GM18508 (cell line): ENCODE results near the gene CSRNP2.
"Not testable (repeated sequence)": the region's sequence is repeated elsewhere in the genome, so short reads cannot be mapped to it uniquely, and the experiment has no call there.

Source experiments
- ATAC-seq: cut with Tn5 transposase; IDR thresholded peaks from one replicate; pipeline ENCODE4 v1.9.1; 2021; ENCODE audit warnings: moderate number of reproducible peaks; ENCODE audit not compliant: insufficient read depth, unreplicated experiment

Gene CSRNP2

DNA sequence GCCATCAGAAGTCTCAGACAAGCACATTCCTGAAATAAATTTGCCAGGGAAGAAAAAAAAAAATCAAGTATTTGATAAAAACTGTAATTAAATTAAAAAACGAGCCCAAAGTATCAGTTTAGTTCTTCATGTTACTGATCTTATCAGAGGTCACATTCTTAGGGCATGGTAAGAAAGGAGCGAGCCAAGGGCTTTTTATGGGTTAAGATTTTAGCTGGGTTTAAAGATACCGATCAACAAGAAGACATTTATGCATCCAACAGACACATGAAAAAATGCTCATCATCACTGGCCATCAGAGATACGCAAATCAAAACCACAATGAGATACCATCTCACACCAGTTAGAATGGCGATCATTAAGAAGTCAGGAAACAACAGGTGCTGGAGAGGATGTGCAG lies 5.0 kb downstream of the CSRNP2 start:
- not testable (repeated sequence) for ATAC-seq

DNA sequence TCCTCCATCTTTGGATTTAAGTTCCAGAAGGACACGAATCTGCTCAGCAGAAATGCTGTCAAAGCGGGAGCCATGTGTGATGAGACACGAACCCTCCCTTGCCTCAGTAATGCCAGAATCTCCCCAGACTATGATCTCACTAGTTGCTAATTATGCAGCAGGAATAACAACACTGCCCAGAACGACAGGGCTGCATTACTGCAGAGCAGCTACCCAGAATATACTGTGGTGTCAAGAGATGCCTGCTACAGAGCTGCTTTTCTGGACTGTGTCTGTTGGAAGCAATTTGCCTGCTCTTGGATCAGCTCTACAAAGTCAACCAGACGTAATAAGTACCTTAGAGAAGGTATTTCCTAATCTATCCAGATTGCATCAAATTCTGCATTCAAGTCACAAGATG lies 5.5 kb downstream of the CSRNP2 start:
- ATAC-seq: no peak

DNA sequence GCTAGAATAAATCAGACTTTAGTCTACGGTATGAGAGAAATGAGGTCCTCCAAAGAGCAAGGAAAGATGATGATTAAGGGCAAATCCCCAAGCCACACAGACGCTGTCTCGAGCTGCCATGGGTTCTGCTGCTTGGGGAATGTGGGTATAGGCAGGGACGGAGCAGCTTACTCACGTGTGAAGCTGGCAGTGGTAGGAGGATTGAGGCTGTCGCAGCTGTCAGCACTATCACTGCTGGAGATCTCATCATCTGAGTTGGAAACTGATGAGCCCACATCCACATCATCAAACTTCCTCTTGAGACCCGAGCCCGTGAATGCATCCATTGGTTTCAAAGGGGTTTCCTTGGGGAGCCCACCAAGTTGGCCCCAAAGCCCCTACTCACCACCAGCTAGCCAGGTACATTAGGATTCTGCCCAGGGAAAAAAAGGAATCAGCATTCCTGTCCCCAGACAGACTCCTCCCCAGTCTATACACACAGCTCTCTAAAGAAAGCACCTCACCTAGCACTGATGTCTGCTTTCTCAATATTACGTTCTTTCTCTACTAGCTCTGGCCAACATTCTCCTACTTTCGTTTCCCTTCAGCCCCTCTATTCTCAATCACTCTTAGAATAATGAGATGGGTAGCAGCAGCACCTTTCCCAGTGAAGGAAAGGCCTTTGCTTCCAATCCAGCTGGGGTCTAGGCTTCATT lies 7.0 kb downstream of the CSRNP2 start:
- ATAC-seq: no peak

DNA sequence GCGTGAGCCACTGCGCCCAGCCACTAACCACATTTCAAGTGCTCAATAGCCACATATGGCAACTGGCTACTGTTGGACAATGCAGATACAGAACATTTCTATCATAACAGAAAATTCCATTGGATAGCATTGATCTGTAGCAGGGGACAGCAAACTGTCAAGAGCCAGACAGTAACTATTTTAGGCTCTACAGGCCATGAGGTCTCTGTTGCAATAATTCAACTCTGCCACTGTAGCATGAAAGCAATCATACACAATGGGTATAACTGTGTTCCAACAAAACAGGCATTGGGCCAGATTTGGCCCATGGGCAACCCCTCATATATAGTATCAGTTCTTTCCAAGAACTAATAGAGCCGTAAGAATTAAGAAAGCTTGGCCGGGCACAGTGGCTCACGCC lies 8.0 kb downstream of the CSRNP2 start:
- no peak for ATAC-seq

DNA sequence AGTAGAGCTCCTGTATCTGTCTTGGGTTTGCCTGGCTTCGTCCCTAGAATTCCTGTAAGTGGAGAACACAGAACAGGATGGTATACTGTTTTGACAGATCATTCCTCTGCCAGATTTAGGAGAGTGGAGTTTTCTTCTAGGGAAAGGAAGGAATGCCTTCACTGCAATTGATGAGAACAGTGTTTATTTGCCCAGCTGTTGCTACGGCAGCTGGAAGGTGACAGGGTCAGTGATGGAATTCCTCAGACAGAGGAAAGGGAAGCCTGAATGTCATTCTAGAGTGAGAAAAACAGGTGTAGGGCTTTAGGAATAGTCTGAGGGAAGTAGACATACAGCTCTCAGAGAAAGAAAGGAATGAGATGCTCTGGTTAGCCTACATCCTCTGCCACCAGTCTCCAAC lies 11.7 kb downstream of the CSRNP2 start:
- no peak for ATAC-seq

DNA sequence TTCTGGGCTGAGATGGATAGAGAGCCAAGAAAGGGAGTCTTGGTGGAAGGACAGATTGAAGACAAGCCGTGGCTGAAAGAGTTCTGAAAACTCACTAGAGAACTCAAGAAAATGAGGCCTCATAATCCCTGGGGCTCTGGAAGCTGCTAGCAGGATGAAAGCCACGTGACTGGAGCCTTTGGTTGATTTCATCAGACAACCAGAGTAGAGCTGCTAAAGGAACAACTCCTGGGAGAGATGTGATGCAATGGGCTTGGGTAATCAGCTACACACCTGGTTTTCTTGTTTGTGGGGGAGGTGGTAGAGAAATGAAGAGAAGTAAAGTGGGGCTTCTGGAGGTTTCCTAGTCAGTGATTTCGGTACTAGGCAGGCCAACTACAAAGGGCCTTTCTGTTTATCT lies 13.4 kb downstream of the CSRNP2 start:
- ATAC-seq: no peak

DNA sequence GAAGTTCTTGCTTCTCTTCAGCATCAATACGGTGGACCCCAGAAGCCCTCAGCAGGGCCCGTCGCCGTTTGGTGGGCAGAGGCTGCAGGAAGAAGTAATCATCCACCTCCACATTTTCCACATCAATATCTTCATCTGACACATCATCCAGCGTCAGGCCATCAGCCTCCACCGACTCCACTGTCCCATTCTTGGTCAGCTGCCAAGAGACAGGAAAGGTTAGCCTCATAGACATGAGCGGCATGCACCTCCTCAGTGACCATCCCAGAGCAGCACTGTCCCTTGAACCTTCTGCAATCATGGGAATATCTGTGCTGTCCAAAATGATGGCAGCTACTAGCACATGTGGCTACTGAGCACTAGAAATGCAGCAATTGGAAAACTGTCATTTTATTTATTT lies 15.6 kb downstream of the CSRNP2 start:
- no peak for ATAC-seq

DNA sequence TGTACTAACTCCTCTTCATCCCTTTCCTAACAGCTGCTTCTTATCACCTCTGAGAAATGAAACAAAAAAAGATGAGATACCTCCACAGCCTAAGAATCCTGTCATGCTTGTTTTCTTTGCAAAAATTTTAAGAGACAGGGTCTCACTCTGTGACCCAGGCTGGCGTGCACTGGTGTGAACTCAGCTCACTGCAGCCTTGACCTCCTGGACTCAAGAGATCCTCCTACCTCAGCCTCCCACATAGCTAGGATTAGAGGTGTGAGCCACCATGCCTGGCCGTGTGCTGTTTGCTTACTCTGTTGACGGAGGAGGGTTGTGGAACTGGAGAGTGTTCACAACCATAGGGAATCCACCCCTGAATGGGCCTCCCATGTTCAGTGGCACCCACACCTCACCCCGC lies 16.2 kb downstream of the CSRNP2 start:
- no peak for ATAC-seq

DNA sequence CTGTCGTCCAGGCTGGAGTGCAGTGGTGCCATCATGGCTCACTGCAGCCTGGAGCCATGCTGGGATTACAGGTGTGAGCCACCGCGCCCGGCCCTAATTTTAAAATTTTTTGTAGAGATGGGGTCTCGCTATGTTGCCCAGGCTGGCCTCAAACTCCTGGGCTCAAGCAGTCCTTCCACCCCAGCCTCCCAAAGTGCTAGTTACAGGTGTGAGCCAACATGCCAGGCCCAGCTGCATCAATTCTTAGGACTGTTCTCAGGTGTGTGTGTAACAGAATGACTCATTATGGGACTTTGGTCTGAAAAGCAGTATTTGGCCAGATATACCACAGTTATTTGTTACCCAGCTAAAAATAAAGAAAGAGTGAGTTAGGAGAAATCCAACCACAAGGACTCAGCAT lies 17.9 kb downstream of the CSRNP2 start:
- ATAC-seq: no peak

DNA sequence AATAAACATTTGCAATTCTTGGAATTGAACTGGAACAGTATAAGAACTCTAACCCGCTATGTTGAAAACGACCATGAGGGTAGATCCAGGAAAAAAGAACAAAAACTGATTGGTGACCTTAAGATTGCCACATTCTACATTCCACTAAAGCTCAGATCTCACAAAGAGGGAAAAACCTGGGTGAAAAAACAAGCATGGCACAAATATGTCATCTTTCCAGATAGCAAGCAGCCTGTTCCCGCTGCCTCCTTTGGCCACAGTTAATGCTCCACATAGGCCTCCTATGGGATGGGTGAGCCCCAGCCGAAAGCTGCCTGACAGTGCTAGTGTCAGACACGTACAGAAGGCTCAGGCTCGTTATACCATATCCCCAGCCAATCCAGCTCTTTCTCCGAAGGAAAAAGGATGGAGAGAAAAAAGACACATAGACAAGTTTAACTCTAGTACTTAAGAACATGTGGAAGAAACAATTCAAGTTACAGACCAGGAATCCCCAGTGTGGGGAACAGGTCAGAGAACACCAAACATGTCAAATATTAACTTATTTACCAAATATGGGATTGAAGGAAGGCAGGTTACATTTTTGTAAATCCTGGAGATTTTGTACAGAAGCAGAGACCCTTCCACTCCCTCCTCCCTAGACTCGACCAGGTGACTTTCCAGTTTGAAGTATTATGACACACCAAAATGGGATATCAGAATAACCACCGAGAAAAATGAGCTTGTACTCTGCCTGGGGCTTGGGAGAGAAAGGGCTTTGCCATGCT lies 20.6 kb downstream of the CSRNP2 start:
- ATAC-seq: no peak

DNA sequence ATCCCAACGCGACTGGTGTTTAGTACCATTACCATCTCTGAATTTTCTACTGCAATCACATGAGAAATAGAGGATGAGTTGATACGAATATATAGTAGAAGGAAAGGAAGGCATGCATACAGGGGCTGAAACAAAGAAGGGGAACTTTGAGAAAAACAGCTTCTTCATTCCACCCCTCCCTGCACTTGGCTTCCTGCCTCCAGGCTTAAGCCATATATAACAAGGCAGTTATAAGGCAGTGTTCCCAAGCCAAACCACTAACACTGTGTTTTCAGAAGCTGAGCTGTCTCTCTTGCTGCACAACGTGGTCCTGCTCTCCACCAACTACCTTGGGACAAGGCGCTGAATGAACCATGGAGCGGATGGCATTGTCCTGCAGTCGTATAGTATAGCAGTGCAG lies 24.3 kb downstream of the CSRNP2 start:
- no peak for ATAC-seq

DNA sequence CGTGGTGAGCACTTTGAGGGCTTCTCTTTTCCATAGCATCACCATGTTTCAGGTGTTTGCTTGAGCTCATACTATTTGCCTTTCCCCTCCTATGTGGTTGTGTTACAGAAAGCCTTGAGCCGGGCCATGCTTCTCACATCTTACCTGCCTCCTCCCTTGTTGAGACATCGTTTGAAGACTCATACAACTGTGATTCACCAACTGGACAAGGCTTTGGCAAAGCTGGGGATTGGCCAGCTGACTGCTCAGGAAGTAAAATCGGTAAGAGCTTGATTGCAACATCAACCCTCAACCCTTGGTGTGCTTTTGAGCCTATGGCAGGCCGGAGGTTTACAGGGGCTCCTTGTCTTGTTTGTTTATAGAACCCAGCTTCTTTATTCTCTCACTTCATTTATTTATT lies 27.2 kb downstream of the CSRNP2 start:
- ATAC-seq: no peak

DNA sequence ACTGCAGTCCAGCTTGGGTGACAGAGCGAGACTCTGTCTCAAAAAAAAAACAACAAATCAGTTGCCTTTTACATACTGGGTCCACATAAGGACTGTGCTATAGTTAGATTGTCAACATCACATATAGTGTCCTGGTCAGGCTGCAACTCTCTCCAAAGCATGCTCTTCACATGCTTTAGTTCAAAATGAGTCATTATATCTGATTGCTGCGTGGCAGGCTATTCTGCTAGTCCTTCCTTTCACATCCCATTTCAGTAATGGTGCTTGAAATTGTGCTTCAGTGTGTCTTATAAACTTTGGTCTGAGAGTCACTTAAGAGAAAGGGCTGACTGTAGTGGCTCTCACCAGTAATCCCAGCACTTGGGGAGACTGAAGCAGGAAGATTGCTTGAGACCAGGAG lies 28.3 kb downstream of the CSRNP2 start:
- ATAC-seq: no peak

DNA sequence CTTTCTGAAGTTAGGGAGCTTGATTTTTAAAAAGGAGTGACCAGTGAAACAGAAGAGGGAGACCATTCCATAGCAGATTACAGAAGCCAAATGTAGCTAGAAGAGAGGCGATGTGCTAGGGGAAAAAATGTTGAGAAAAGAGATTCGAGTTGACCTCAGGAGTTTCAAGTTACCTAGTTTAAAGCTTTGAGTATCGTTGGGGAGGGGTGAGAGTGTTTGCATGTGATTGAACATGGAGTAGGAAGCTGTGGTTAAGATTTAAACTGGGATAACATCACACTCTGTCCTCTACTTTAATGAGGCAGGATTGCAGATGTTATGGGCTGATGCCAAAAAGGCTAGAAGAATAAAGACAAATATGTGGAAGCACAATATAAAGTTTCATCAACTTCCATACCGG lies 31.6 kb downstream of the CSRNP2 start:
- no peak for ATAC-seq

DNA sequence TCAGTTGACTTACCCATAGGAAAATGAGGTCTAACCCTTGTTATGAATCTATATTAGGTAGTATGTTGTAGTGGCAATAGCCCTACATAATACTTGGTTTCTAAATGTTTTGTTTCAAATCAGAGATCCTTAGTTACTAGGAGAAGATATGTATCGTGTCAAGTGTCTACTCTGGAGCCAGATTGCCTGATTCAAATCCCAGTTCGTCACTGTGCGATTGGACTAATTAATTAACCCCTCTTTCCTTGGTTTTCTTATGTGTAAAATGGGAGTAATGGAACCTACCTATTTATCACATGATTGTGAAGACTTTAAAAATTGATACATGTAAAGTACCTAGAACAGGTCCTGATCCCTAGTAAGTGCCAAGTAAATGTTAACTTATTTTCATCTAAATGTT lies 33.9 kb downstream of the CSRNP2 start:
- no peak for ATAC-seq

DNA sequence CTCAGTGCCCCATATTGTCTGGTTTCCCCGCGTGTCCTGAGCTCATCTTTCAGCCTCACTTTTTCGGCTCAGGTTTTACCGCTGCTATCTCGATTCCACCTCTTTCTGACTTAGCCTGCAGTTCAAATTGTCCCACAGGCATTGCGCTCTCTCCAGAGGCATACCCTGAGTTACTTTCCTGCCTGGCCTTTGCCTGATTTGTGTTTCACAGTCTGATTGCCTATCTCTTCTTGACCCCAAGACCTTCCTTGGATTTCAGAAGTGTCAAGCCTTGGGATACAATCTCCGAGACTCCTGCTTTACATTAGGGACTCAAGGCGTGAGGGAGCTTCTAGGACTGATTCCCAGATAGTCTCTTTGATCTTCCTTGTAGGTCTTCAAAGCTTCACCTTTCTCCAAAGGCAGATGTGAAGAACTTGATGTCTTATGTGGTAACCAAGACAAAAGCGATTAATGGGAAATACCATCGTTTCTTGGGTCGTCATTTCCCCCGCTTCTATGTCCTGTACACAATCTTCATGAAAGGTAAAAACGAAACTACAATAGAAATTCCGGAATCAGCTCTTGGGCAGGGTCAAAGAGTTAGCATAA lies 34.6 kb downstream of the CSRNP2 start:
- no peak for ATAC-seq

DNA sequence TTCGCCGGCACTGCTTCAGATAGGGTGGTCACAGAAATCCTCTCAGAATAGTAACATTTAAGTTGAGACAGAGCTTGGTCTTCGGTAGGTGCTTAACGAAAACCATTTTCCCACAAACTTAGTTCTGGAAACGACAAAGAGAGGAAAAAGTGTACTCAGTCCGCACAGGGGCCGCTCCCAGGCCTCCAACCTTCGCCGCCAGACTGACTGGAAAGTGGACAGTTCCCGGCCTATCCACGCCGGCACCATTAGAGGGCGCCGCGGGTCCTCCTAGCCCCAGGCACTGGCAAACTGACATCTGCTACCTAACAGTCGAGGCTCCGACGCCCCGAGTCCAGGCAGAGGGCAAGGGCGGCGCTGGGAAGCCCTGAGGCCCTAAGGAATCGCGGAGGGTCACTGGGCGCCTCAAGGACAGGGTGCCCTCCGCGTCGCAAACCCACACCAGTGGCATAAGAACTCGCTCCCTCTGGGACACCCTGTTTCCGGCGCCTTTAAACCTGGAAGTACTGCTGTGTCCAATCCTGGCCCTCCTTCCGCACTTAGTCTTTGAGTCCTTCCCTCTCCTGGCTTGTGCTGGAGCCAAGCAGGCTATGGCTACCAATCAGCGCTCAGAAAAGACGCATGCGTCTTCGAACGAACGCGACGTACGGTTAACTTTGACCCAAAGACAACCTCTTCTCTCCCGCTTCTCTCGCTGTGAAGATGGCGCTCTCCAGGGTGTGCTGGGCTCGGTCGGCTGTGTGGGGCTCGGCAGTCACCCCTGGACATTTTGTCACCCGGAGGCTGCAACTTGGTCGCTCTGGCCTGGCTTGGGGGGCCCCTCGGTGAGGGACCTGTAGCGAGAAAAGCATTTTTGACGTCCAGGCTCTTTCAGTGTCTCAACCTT lies 35.5 kb downstream of the CSRNP2 start, which contains the start of gene LETMD1:
LETMD1 (plus strand) TSS at position 673 of the 886 bp plus-strand sequence; CDS start at position 703, 30 bp downstream.
- ATAC-seq: peak; percentile 88

DNA sequence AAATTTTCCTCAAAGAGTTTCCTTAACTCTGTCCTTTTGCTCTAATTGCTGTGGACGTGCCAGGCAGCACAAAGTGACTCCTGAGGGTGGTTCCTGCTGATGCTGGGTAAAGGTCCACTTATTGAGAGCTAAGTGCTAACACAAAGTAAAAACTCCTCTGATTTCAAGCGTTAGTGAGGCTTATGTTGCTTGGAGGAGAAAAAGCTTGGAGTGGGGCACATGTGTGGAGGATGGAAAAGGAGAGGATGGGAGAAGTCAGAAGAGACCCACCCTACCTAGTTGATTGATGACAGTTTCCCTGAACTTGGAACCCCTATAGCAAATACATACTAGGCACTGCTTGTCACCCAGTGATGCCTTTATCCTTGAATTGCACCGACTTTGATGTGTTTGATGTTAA lies 47.1 kb downstream of the CSRNP2 start:
- ATAC-seq: no peak

DNA sequence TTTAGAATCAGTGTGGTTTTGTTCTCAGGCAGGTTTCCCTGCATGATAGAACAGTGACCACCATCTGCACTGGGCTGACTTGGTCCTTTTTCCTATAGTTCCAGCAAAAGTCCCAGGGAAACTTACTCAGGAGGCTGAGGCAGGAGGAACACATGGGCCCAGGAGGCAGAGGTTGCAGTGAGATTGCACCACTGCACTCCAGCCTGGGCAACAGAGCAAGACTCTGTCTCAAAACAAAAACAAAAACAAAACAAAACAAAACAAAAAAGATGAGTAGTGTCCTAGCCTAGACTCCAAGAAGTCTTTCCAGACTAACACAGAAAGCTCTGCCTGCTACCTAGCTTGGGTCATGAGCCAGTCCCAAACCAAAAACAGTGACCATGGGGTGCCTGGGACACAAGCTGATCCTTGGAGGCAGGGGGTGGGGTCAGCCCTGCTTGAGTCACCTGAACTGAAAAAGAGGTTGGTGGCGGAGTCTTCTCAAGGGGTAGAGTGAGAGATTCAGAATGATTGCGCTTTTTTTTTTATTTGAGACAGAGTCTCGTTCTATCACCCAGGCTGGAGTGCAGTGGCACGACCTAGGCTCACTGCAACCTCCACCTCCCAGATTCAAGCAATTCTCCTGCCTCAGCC lies 49.8 kb downstream of the CSRNP2 start:
- ATAC-seq: no peak

DNA sequence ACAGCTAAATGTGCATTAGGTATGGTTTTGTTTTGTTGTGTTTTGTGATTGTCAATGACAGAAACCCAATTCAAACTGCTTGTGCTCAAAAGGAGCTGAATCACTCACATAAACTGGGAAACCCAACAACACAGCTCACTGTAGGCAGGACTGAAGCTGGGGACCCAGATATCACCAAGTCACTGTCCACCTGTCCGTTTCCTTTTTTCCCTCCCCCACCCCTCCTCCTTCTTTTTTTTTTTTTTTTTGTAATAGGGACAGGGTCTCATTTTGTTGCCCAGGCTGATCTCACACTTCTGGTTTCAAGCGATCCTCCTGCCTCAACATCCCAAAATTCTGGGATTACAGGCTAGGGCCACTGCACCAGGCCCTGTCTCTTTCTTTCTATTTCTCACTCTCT lies 50.3 kb downstream of the CSRNP2 start:
- no peak for ATAC-seq
